COR-L47 (cell line): ENCODE data around the gene SYNDIG1.

Experiments
- DNase-seq: peaks from one replicate; lab custom pipeline; 2025; lab: John Stamatoyannopoulos, UW

Gene SYNDIG1

GRCh38 chr20:24694157-24694726 lies 224.8 kb downstream of the SYNDIG1 start:
- no peak for DNase-seq

GRCh38 chr20:24694727-24695528 lies 225.5 kb downstream of the SYNDIG1 start:
- no peak for DNase-seq

- DNase-seq: no peak
These were observed 226.2 kb downstream of the SYNDIG1 start for GRCh38 chr20:24695529-24696225.

- no peak for DNase-seq
These were observed 227.0 kb downstream of the SYNDIG1 start for GRCh38 chr20:24696396-24696795.

- no peak for DNase-seq
These were observed 228.0 kb downstream of the SYNDIG1 start for GRCh38 chr20:24697411-24697810.

GRCh38 chr20:24698189-24698588 lies 228.8 kb downstream of the SYNDIG1 start:
- no peak for DNase-seq

GRCh38 chr20:24698706-24699206 lies 229.3 kb downstream of the SYNDIG1 start:
- DNase-seq: no peak

GRCh38 chr20:24699321-24700165 lies 230.1 kb downstream of the SYNDIG1 start:
- no peak for DNase-seq

GRCh38 chr20:24700166-24700860 lies 230.9 kb downstream of the SYNDIG1 start:
- DNase-seq: no peak

GRCh38 chr20:24701027-24701426 lies 231.6 kb downstream of the SYNDIG1 start:
- DNase-seq: no peak

GRCh38 chr20:24701668-24702067 lies 232.2 kb downstream of the SYNDIG1 start:
- no peak for DNase-seq

- DNase-seq: no peak
These were observed 233.3 kb downstream of the SYNDIG1 start for GRCh38 chr20:24702501-24703283.

- no peak for DNase-seq
These were observed 233.8 kb downstream of the SYNDIG1 start for GRCh38 chr20:24703284-24703610.

- no peak for DNase-seq
These were observed 235.5 kb downstream of the SYNDIG1 start for GRCh38 chr20:24704899-24705298.

- DNase-seq: no peak
These were observed 236.1 kb downstream of the SYNDIG1 start for GRCh38 chr20:24705486-24705885.

GRCh38 chr20:24708411-24709295 lies 239.2 kb downstream of the SYNDIG1 start:
- DNase-seq: no peak
